Vagina (tissue), 2 donors: ENCODE results near the gene TMEM135.

Source experiments
- POLR2A ChIP-seq, 2 donors: fragments of 450-650 bp; IDR thresholded peaks; one replicate each; pipeline ENCODE4 v1.6.1; 2017; ENCODE audit warnings: antibody characterized with exemption in 2 of 2, mild to moderate bottlenecking in 2 of 2, moderate library complexity in 2 of 2
- POLR2AphosphoS5 ChIP-seq, 2 donors: sonication (generic); formaldehyde crosslinking; IDR thresholded peaks; one replicate each; pipeline ENCODE4 v1.9.0; 2017; ENCODE audit warnings: antibody characterized with exemption in 2 of 2, mild to moderate bottlenecking in 2 of 2, low read depth in 1 of 2; ENCODE audit not compliant: insufficient read depth in 1 of 2
- TF ChIP-seq, protein P1 (sequence below), 3 experiments: fragments of 450-650 bp in 2 of 3; fragments of 200-600 bp in 1 of 3; sonication (generic) in 1 of 3; IDR thresholded peaks; one replicate each; pipeline ENCODE4 v1.5.1; 2017 to 2019; ENCODE audit warnings: antibody characterized with exemption in 3 of 3, mild to moderate bottlenecking in 2 of 3, moderate library complexity in 2 of 3

DNA sequence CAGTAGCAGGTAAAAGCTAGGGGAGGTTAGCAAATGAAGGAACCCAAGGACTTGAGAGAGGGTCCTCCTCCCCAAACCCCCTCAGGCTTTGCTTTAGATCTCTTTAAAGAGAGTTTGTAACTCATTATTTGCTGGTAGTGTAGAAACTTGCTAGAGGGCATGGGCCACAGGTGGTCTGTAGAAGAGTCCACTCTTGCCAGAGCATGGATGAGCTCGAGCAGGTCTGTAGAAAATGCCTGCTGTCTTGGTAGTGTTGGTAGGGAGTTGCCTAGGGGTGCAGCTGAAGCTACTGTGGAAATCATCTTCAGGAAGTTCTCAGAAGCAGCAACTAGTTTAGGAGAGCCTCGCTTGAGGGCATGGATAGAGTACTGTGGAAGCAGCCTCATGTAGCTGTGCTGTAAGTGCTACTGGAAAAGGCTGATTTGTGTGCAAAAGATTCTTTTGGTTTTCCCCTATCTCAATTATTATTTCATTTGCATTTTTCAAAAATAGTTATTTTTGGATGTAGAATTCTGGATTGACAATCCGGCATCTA, 104.3 kb downstream of the TMEM135 start:
- TF ChIP-seq POLR2AphosphoS5 (IDR thresholded peaks at IDR 0.05; ENCODE audit: insufficient read depth in 1 of 2, low read depth in 1 of 2) (no peak), POLR2A (IDR thresholded peaks at IDR 0.05) (no peak)
- TF ChIP-seq, protein P1, sequence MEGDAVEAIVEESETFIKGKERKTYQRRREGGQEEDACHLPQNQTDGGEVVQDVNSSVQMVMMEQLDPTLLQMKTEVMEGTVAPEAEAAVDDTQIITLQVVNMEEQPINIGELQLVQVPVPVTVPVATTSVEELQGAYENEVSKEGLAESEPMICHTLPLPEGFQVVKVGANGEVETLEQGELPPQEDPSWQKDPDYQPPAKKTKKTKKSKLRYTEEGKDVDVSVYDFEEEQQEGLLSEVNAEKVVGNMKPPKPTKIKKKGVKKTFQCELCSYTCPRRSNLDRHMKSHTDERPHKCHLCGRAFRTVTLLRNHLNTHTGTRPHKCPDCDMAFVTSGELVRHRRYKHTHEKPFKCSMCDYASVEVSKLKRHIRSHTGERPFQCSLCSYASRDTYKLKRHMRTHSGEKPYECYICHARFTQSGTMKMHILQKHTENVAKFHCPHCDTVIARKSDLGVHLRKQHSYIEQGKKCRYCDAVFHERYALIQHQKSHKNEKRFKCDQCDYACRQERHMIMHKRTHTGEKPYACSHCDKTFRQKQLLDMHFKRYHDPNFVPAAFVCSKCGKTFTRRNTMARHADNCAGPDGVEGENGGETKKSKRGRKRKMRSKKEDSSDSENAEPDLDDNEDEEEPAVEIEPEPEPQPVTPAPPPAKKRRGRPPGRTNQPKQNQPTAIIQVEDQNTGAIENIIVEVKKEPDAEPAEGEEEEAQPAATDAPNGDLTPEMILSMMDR (IDR thresholded peaks at IDR 0.05) = no peak
